GM12878 (cell line): ENCODE measurements around the gene SHROOM4. TPM values are rescaled to one million over a fixed set of nuclear protein-coding genes. Genes with fewer than 3 reads are reported as not detected.

ENCODE experiments used
- ATAC-seq: fragments of 200-7000 bp; cut with Tn5 transposase; 3 replicates; pipeline ENCODE4 v1.9.1; 2020; ENCODE audit warnings: mild to moderate bottlenecking, moderate library complexity
- BruUV-seq: library from RNA; stranded (reverse); fragments of 400-500 nt; replicated peaks from 2 replicates; lab custom pipeline; 2021; lab: Mats Ljungman, UMichigan
- CTCF ChIA-PET: fragments of 300-600 bp; sonication (Branson Sonifier 250); formaldehyde crosslinking; extraction: SDS; loops from one replicate; lab custom pipeline; 2021; ENCODE audit warnings: inconsistent platforms; lab: Yijun Ruan, JAX
- POLR2A ChIA-PET: fragments of 350-600 bp; formaldehyde crosslinking; extraction: SDS; loops from one replicate; lab custom pipeline; 2021; ENCODE audit warnings: inconsistent platforms; lab: Charles Lee
- RAD21 ChIA-PET: fragments of 300-600 bp; sonication (Branson Sonifier 250); formaldehyde crosslinking; loops from one replicate; lab custom pipeline; 2023; ENCODE audit warnings: antibody characterized with exemption; ENCODE audit not compliant: unreplicated experiment; lab: Charles Lee
- SMC1A ChIA-PET: fragments of 300-600 bp; sonication (Branson Sonifier 250); formaldehyde crosslinking; loops from one replicate; lab custom pipeline; 2023; ENCODE audit not compliant: unreplicated experiment, uncharacterized antibody; lab: Charles Lee
- DNase-seq: peaks from one replicate; pipeline ENCODE4 v3.0.0-alpha.2; 2011; ENCODE audit warnings: low read depth, low spot score
- FAIRE-seq: peaks from 3 replicates; lab custom pipeline; 2011; peaks lifted over from hg19 to GRCh38; lab: Jason Lieb, UNC
- H2AFZ ChIP-seq: 2 replicates; pipeline ENCODE4 v1.6.0; 2011; ENCODE audit warnings: low read depth, low read length, control low read depth; ENCODE audit not compliant: control insufficient read depth
- H3K27ac ChIP-seq: 2 replicates; pipeline ENCODE4 v1.5.1; 2011; ENCODE audit warnings: control low read depth; ENCODE audit not compliant: control insufficient read depth, insufficient read depth
- H3K27me3 ChIP-seq, 2 experiments: replicated peaks in 1 of 2; 2 replicates each; pipeline versions ENCODE4 v1.6.0 to v1.6.1; 2011; ENCODE audit warnings: low read length in 1 of 2; ENCODE audit not compliant: control insufficient read depth in 2 of 2, insufficient read depth in 2 of 2
- H3K36me3 ChIP-seq, 2 experiments: 2 replicates each; pipeline ENCODE4 v1.5.1; 2011; ENCODE audit warnings: low read length in 1 of 2; ENCODE audit not compliant: control insufficient read depth in 2 of 2, insufficient read depth in 2 of 2
- H3K4me1 ChIP-seq: 2 replicates; pipeline ENCODE4 v1.6.1; 2011; ENCODE audit warnings: mild to moderate bottlenecking, low read length, moderate library complexity, mixed read lengths; ENCODE audit not compliant: control insufficient read depth, insufficient read depth
- H3K4me2 ChIP-seq: 2 replicates; pipeline ENCODE4 v1.6.0; 2011; ENCODE audit warnings: control low read depth; ENCODE audit not compliant: control insufficient read depth, insufficient read depth
- H3K4me3 ChIP-seq: fragments of 200-600 bp; sonication (generic); 2 replicates; pipeline ENCODE4 v1.5.1; 2016
- H3K79me2 ChIP-seq: 2 replicates; pipeline ENCODE4 v1.6.0; 2011; ENCODE audit warnings: low read length; ENCODE audit not compliant: control insufficient read depth, insufficient read depth
- H3K9ac ChIP-seq: 2 replicates; pipeline ENCODE4 v1.8.0; 2011; ENCODE audit warnings: low read length, control low read depth, mixed read lengths; ENCODE audit not compliant: control insufficient read depth, insufficient read depth
- H3K9me3 ChIP-seq: replicated peaks from 3 replicates; pipeline ENCODE4 v1.5.1; 2011; ENCODE audit warnings: mild to moderate bottlenecking, low read length; ENCODE audit not compliant: control insufficient read depth, insufficient read depth
- H4K20me1 ChIP-seq: 2 replicates; pipeline ENCODE4 v1.6.0; 2011; ENCODE audit not compliant: control insufficient read depth, insufficient read depth
- ATF2 ChIP-seq: IDR thresholded peaks from 2 replicates; pipeline ENCODE4 v1.6.1; 2012; ENCODE audit warnings: low read length, inconsistent platforms
- CBX5 ChIP-seq: sonication (generic); IDR thresholded peaks from 2 replicates; pipeline ENCODE4 v1.6.1; 2016; ENCODE audit warnings: low read depth, moderate library complexity, mild to moderate bottlenecking, inconsistent platforms
- CEBPB ChIP-seq, 2 experiments: fragments of 150-350 bp in 1 of 2; IDR thresholded peaks; 2 replicates each; pipeline ENCODE4 v1.6.1; 2012 to 2014; ENCODE audit warnings: low read depth in 2 of 2, low read length in 2 of 2, borderline replicate concordance in 1 of 2, inconsistent platforms in 1 of 2
- DPF2 ChIP-seq: fragments of 450-650 bp; IDR thresholded peaks from 2 replicates; pipeline ENCODE4 v1.6.1; 2017; ENCODE audit warnings: mild to moderate bottlenecking
- HDGF ChIP-seq: fragments of 450-650 bp; IDR thresholded peaks from 2 replicates; pipeline ENCODE4 v1.6.1; 2016; ENCODE audit warnings: antibody characterized with exemption
- IKZF1 ChIP-seq: fragments of 450-650 bp; conservative IDR thresholded peaks from 2 replicates; pipeline ENCODE4 v1.6.1; 2017; ENCODE audit warnings: antibody characterized with exemption, mild to moderate bottlenecking
- IKZF2 ChIP-seq, 2 experiments: fragments of 450-650 bp; IDR thresholded peaks; 2 replicates each; pipeline ENCODE4 v1.6.1; 2017; ENCODE audit warnings: mild to moderate bottlenecking in 2 of 2, moderate library complexity in 2 of 2
- MTA3 ChIP-seq: IDR thresholded peaks from 2 replicates; pipeline ENCODE4 v1.6.1; 2012; ENCODE audit warnings: low read length, inconsistent platforms, borderline replicate concordance
- PAX8 ChIP-seq: fragments of 450-650 bp; IDR thresholded peaks from 2 replicates; pipeline ENCODE4 v1.6.1; 2017; ENCODE audit warnings: mild to moderate bottlenecking, moderate library complexity
- REST ChIP-seq: IDR thresholded peaks from 2 replicates; pipeline ENCODE4 v1.6.1; 2012; ENCODE audit warnings: mild to moderate bottlenecking, low read depth, low read length
- RUNX3 ChIP-seq: IDR thresholded peaks from 2 replicates; pipeline ENCODE4 v1.6.1; 2012; ENCODE audit warnings: low read length, inconsistent platforms
- SIN3A ChIP-seq: IDR thresholded peaks from 2 replicates; pipeline ENCODE4 v1.6.1; 2012; ENCODE audit warnings: low read depth, low read length, improper control_type of control experiment
- SMAD5 ChIP-seq: IDR thresholded peaks from 2 replicates; pipeline ENCODE4 v1.6.1; 2016; ENCODE audit warnings: antibody characterized with exemption, low read depth
- TAF1 ChIP-seq: IDR thresholded peaks from 2 replicates; pipeline ENCODE4 v1.6.1; 2011; ENCODE audit warnings: mild to moderate bottlenecking, low read depth, low read length, borderline replicate concordance
- TARDBP ChIP-seq: IDR thresholded peaks from 2 replicates; pipeline ENCODE4 v1.6.1; 2016; ENCODE audit warnings: borderline replicate concordance
- ZBTB40 ChIP-seq: fragments of 450-650 bp; IDR thresholded peaks from 2 replicates; pipeline ENCODE4 v1.6.1; 2016; ENCODE audit warnings: mild to moderate bottlenecking, moderate library complexity, borderline replicate concordance
- ZZZ3 ChIP-seq: IDR thresholded peaks from 2 replicates; pipeline ENCODE4 v1.6.1; 2011; ENCODE audit warnings: low read depth; ENCODE audit not compliant: control insufficient read depth, insufficient read length
- WGBS: methylation state at CpG from one replicate; pipeline ENCODE4 v1.1.6; 2016; ENCODE audit warnings: low lambda C conversion rate; ENCODE audit not compliant: insufficient replicate concordance, insufficient coverage; ENCODE audit errors: missing lambda C conversion rate; 5-methylcytosine and 5-hydroxymethylcytosine counted together
- in situ Hi-C: fragments of 300-500 bp; cut with MboI; formaldehyde crosslinking; loops from 9 replicates; pipeline ENCODE4 v1.14.3; 2018; ENCODE audit warnings: mixed read lengths
- intact Hi-C: fragments of 100-400 bp; cut with micrococcal nuclease; formaldehyde crosslinking; loops from one replicate; pipeline ENCODE4 v1.14.2; 2022; ENCODE audit not compliant: unreplicated experiment
- polyA plus RNA-seq, 11 experiments: library from polyadenylated mRNA; depleted of rRNA in 4 of 11; unstranded in 6 of 11; stranded (reverse) in 5 of 11; fragments of >200 nt; fragmentation: Nextera tagmentation in 4 of 11; fragmentation: Illumina TruSeq in 1 of 11; extraction: Ambion mirVana in 4 of 11; extraction: Trizol in 1 of 11; gene quantifications; 1 replicate in 1 of 11; 2 replicates in 10 of 11; pipeline versions ENCODE4 v1.2.1 to v1.2.3, GENCODE V29; 2011 to 2016; ENCODE audit warnings: inconsistent platforms in 2 of 11, missing spikeins in 2 of 11, low read depth in 1 of 11
- total RNA-seq, 4 experiments: library from RNA; depleted of rRNA in 3 of 4; stranded (reverse); fragments of >200 nt in 3 of 4; fragmentation: Illumina TruSeq in 1 of 4; extraction: Trizol in 1 of 4; gene quantifications; 2 replicates each; pipeline versions ENCODE4 v1.2.1 to v1.2.3, GENCODE V29; 2013 to 2021

Gene SHROOM4
- total and polyA plus RNA-seq, 10 of the 15 experiments (the other 5 are each of a cell fraction or from before 2014, with no cell fraction given), result 0.01 to 0.03 TPM; not detected in 8

DNA sequence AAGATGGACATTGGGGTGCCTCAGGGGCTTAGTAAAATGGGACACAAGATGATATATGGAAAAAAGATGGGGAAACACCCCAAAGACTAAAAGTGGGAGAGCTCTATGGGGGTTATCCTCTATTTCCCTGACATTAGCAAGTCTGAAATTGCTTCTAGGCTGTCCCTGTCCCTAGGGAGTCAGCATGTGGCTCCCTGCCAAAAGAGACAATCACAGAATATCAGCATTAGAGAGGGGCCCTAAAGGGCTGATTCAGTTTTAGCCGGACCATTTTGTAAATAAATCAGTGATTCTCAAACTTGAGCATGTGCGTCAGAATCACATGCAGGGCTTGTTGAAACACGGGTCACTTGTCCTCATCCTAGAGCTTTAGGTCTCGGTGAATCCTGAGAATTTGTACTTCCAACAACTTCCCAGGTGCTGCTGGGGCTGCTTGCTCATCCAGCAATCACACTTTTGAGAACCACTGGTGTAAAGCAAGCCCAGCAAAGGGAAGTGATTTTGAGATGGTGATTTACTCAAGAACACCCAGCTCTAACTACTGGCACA, 178.1 kb downstream of the SHROOM4 start (continued):
- no peak for TF ChIP-seq REST
- TF ChIP-seq IKZF2 (IDR thresholded peaks at IDR 0.05), result no peak
- no peak for TF ChIP-seq RUNX3
- TF ChIP-seq TARDBP, result no peak
- no peak for TF ChIP-seq SIN3A
- TF ChIP-seq ZZZ3, result no peak
- TF ChIP-seq DPF2, result no peak

- Histone ChIP-seq H3K4me3 (no peak overlapping the region), H3K27ac (no peak overlapping the region), H3K4me2 (no peak overlapping the region), H3K36me3 (no peaks in the 10 kb centered on the region), H3K79me2 (no peaks in the 10 kb centered on the region), H3K4me1 (no peaks in the 10 kb centered on the region), H3K9me3 (no peaks in the 10 kb centered on the region), H3K9ac (no peak overlapping the region), H4K20me1 (no peaks in the 10 kb centered on the region), H2AFZ (no peak overlapping the region), H3K27me3 (no peaks in the 10 kb centered on the region)
- WGBS, result 8% methylated on average over 9 of the region's 9 CpGs
- POLR2A ChIA-PET, result no interaction called here
- BruUV-seq, result no TSS peak
- intact Hi-C loops, result no loop called here
- CTCF ChIA-PET, result no interaction called here
- FAIRE-seq (no peak), DNase-seq (no peak), ATAC-seq (no peak)
- SMC1A ChIA-PET, result no interaction called here
- in situ Hi-C loops, result no loop called here
- RAD21 ChIA-PET, result no interaction called here
- no peak for TF ChIP-seq MTA3
- TF ChIP-seq IKZF1, result no peak
- TF ChIP-seq ZBTB40, result no peak
- TF ChIP-seq ATF2, result no peak
- no peak for TF ChIP-seq CBX5
- TF ChIP-seq HDGF, result no peak
- no peak for TF ChIP-seq SMAD5
- no peak for TF ChIP-seq PAX8
- TF ChIP-seq CEBPB (IDR thresholded peaks at IDR 0.05; ENCODE audit: borderline replicate concordance in 1 of 2, low read depth in 2 of 2, low read length in 2 of 2), result no peak
- no peak for TF ChIP-seq TAF1
Measured at GRCh38 chrX:50635162-50635561, 178.8 kb downstream of the SHROOM4 start.
